Neuronal stem cell (in vitro differentiated cells): ENCODE data around the gene CAMTA1.

Source experiments
- DNase-seq: peaks from one replicate; pipeline ENCODE4 v3.0.0-alpha.2; 2013; ENCODE audit warnings: low spot score
- H2AFZ ChIP-seq: one replicate; pipeline ENCODE4 v1.6.1; 2013; ENCODE audit warnings: mild to moderate bottlenecking, low read length, inconsistent platforms
- H2AK5ac ChIP-seq: 2 replicates; pipeline ENCODE4 v1.6.1; 2013; ENCODE audit warnings: low read depth, mild to moderate bottlenecking, inconsistent platforms, low read length, moderate library complexity, mixed read lengths
- H2BK120ac ChIP-seq: 2 replicates; pipeline ENCODE4 v1.6.1; 2013; ENCODE audit warnings: low read depth, mild to moderate bottlenecking, inconsistent platforms, low read length, moderate library complexity, mixed read lengths
- H2BK12ac ChIP-seq: one replicate; pipeline ENCODE4 v1.6.1; 2013; ENCODE audit warnings: low read length, inconsistent platforms
- H2BK15ac ChIP-seq: 2 replicates; pipeline ENCODE4 v1.6.1; 2013; ENCODE audit warnings: mild to moderate bottlenecking, low read length, inconsistent platforms, mixed read lengths
- H2BK5ac ChIP-seq: one replicate; pipeline ENCODE4 v1.6.1; 2013; ENCODE audit warnings: inconsistent platforms, mild to moderate bottlenecking, low read length, moderate library complexity
- H3K14ac ChIP-seq: one replicate; pipeline ENCODE4 v1.6.1; 2013; ENCODE audit warnings: low read length, inconsistent platforms
- H3K18ac ChIP-seq: 2 replicates; pipeline ENCODE4 v1.6.1; 2013; ENCODE audit warnings: low read length, inconsistent platforms
- H3K23ac ChIP-seq: 2 replicates; pipeline ENCODE4 v1.6.1; 2013; ENCODE audit warnings: low read depth, mild to moderate bottlenecking, mixed read lengths, low read length, inconsistent platforms; ENCODE audit not compliant: poor library complexity
- H3K27ac ChIP-seq: replicated peaks from 3 replicates; pipeline ENCODE4 v1.5.1; 2013; ENCODE audit warnings: low read length, inconsistent platforms
- H3K27me3 ChIP-seq, 3 experiments: 2 replicates each; pipeline ENCODE4 v1.6.1; 2013; ENCODE audit warnings: low read length in 3 of 3, mild to moderate bottlenecking in 2 of 3, inconsistent platforms in 1 of 3, low read depth in 1 of 3, mixed read lengths in 1 of 3, moderate library complexity in 1 of 3; ENCODE audit not compliant: control insufficient read depth in 3 of 3, insufficient read depth in 3 of 3
- H3K36me3 ChIP-seq, 2 donors: replicated peaks in 1 of 2; 2 replicates each; pipeline ENCODE4 v1.6.1; 2013; ENCODE audit warnings: low read length in 2 of 2; ENCODE audit not compliant: control insufficient read depth in 2 of 2, insufficient read depth in 2 of 2
- H3K4ac ChIP-seq: 2 replicates; pipeline ENCODE4 v1.6.1; 2013; ENCODE audit warnings: inconsistent platforms, mild to moderate bottlenecking, low read length, moderate library complexity
- H3K4me1 ChIP-seq, 2 donors: 1 replicate in 1 of 2; 2 replicates in 1 of 2; pipeline ENCODE4 v1.6.1; 2013; ENCODE audit warnings: low read length in 2 of 2, low read depth in 1 of 2; ENCODE audit not compliant: control insufficient read depth in 2 of 2, insufficient read depth in 1 of 2
- H3K4me2 ChIP-seq: one replicate; pipeline ENCODE4 v1.6.1; 2013; ENCODE audit warnings: mild to moderate bottlenecking, low read length, inconsistent platforms; ENCODE audit not compliant: insufficient read depth, poor library complexity, severe bottlenecking
- H3K4me3 ChIP-seq, 2 donors: 2 replicates each; pipeline ENCODE4 v1.5.1; 2013; ENCODE audit warnings: low read length in 2 of 2, mild to moderate bottlenecking in 2 of 2, inconsistent platforms in 1 of 2, moderate library complexity in 1 of 2
- H3K79me1 ChIP-seq: one replicate; pipeline ENCODE4 v1.6.1; 2013; ENCODE audit warnings: low read depth, mild to moderate bottlenecking, inconsistent platforms, low read length, moderate library complexity
- H3K9ac ChIP-seq: one replicate; pipeline ENCODE4 v1.6.1; 2013; ENCODE audit warnings: mild to moderate bottlenecking, low read depth, low read length, inconsistent platforms; ENCODE audit not compliant: poor library complexity
- H3K9me3 ChIP-seq, 2 donors: replicated peaks in 1 of 2; 2 replicates each; pipeline versions ENCODE3 to v1.6.1; 2013; ENCODE audit warnings: low read length in 2 of 2, mild to moderate bottlenecking in 2 of 2, inconsistent platforms in 1 of 2, low read depth in 1 of 2, mixed read lengths in 1 of 2, moderate library complexity in 1 of 2; ENCODE audit not compliant: control insufficient read depth in 2 of 2, insufficient read depth in 1 of 2
- H4K8ac ChIP-seq: one replicate; pipeline ENCODE4 v1.6.1; 2013; ENCODE audit warnings: low read depth, mild to moderate bottlenecking, inconsistent platforms, low read length, moderate library complexity
- H4K91ac ChIP-seq: one replicate; pipeline ENCODE4 v1.6.1; 2013; ENCODE audit warnings: low read length, low read depth, mild to moderate bottlenecking, inconsistent platforms; ENCODE audit not compliant: poor library complexity
- WGBS, 2 donors: extraction: QIAGEN DNeasy Blood & Tissue Kit; methylation state at CpG; one replicate each; pipeline ENCODE4 v1.1.7; 2013; ENCODE audit warnings: missing lambda C conversion rate in 2 of 2, mixed read lengths in 1 of 2; ENCODE audit not compliant: insufficient read length in 2 of 2, insufficient replicate concordance in 1 of 2; ENCODE audit errors: extremely low coverage in 2 of 2; 5-methylcytosine and 5-hydroxymethylcytosine counted together

The CAMTA1 gene

DNA sequence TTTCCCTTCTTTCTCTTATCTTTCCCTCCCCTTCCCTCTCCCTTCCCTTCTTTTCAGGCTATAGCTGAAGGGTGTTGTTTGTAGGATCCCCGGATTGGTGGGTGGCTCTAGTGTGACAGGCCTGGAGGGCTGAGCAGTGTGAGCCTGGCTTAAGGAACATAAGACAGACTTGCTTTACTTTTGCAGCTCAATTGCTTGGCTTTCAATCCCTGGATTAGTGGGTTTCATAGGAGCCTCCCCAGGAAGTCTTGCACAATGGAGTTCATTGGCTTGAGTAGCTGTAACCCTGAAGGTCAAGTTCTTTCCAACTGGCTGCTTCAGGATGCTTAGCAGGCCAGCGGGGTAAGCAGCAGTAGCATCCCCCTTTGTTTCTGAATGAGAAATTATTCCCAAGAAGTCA lies 126.7 kb downstream of the CAMTA1 start:
- Histone ChIP-seq H2AFZ (no peak overlapping the region), H3K27me3 (peaks cover 0 to 18% (median 0%) of the 10 kb centered on the region in 3 experiments), H2BK120ac (no peak overlapping the region), H3K9me3 (peaks cover 4 to 5% of the 10 kb centered on the region in 2 donors), H3K9ac (no peak overlapping the region), H2BK5ac (no peak overlapping the region), H3K4me1 (peaks cover 7 to 44% of the 10 kb centered on the region in 2 donors), H4K8ac (no peak overlapping the region), H3K14ac (no peak overlapping the region), H3K27ac (no peak overlapping the region), H3K23ac (no peak overlapping the region), H3K4me3 (no peak overlapping the region), H2AK5ac (no peak overlapping the region), H3K36me3 (peaks cover 0 to 2% of the 10 kb centered on the region in 2 donors), H3K18ac (no peak overlapping the region), H3K4ac (no peak overlapping the region), H3K79me1 (no peaks in the 10 kb centered on the region), H2BK15ac (no peak overlapping the region), H4K91ac (no peak overlapping the region), H3K4me2 (no peak overlapping the region), H2BK12ac (no peak overlapping the region)
- DNase-seq, result no peak
- no CpG with 5 or more reads among the region's 2 CpGs for WGBS, 2 donors

DNA sequence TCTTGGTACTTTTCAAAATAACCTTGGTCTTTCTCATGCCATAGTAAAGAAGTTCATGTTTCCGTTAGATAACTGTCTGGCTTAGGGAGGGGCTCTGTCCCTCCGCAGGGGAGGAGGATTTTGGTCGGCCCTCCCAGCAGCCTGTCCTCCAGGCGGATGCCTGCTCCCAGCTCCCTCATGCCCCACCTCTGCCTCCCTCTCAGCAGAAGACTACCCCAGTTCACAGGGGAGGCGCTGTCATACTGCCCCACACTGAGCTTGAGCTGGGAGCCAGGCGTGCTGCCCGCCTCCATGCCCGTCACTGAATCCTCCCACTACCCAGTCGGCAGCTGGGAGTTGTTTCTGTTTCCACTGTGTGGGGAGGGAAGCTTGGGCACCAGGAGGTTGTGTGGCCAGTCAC lies 127.3 kb downstream of the CAMTA1 start:
- H3K18ac ChIP-seq, result no peak overlapping the region
- no peak overlapping the region for H3K23ac ChIP-seq
- DNase-seq, result no peak
- no peak overlapping the region for H3K14ac ChIP-seq
- no peak overlapping the region for H3K9ac ChIP-seq
- H4K91ac ChIP-seq, result no peak overlapping the region
- peaks cover 6 to 38% of the 10 kb centered on the region in 2 donors for H3K4me1 ChIP-seq
- peaks cover 4 to 5% of the 10 kb centered on the region in 2 donors for H3K9me3 ChIP-seq
- H3K27ac ChIP-seq, result no peak overlapping the region
- no peak overlapping the region for H2BK120ac ChIP-seq
- no peak overlapping the region for H2BK15ac ChIP-seq
- H3K27me3 ChIP-seq, result peaks cover 0 to 18% (median 0%) of the 10 kb centered on the region in 3 experiments
- no peak overlapping the region for H2BK5ac ChIP-seq
- no peak overlapping the region for H2AK5ac ChIP-seq
- H3K36me3 ChIP-seq, result peaks cover 0 to 2% of the 10 kb centered on the region in 2 donors
- H3K4me2 ChIP-seq, result no peak overlapping the region
- H3K4ac ChIP-seq, result no peak overlapping the region
- H3K4me3 ChIP-seq, result no peak overlapping the region
- H4K8ac ChIP-seq, result no peak overlapping the region
- no peak overlapping the region for H2AFZ ChIP-seq
- no peaks in the 10 kb centered on the region for H3K79me1 ChIP-seq
- WGBS, 2 donors, result no CpG with 5 or more reads among the region's 9 CpGs
- H2BK12ac ChIP-seq, result no peak overlapping the region

DNA sequence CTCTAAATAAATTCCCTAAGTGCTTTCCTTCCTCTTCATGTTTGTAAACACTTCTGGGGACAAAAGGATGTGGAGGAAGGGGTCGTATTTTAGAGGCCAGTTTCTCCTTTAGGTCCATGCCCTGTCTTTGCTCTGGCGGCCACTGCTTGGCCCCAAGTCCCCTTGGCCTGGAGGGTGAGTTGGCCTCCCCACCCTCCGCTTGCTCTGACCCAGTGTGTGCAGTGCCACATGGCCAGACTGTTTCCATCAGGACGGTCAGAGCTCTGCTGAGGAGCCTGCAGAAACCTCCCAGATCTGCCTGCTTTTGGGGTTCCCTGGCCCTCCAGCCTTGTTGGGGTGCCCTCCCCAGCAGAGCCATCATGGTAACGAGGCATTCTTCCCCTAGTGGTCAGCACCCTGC lies 127.8 kb downstream of the CAMTA1 start:
- no peak overlapping the region for H2BK120ac ChIP-seq
- no peak overlapping the region for H3K23ac ChIP-seq
- no peak overlapping the region for H2AK5ac ChIP-seq
- H3K4me1 ChIP-seq, result peaks cover 6 to 38% of the 10 kb centered on the region in 2 donors
- H3K4me2 ChIP-seq, result no peak overlapping the region
- H3K14ac ChIP-seq, result no peak overlapping the region
- no CpG with 5 or more reads among the region's 5 CpGs for WGBS, 2 donors
- no peak overlapping the region for H3K9ac ChIP-seq
- no peak overlapping the region for H3K27ac ChIP-seq
- H3K4me3 ChIP-seq, result no peak overlapping the region
- H2BK5ac ChIP-seq, result no peak overlapping the region
- no peak for DNase-seq
- no peak overlapping the region for H3K4ac ChIP-seq
- H4K8ac ChIP-seq, result no peak overlapping the region
- no peaks in the 10 kb centered on the region for H3K79me1 ChIP-seq
- peaks cover 4 to 5% of the 10 kb centered on the region in 2 donors for H3K9me3 ChIP-seq
- H4K91ac ChIP-seq, result no peak overlapping the region
- peaks cover 0 to 18% (median 0%) of the 10 kb centered on the region in 3 experiments for H3K27me3 ChIP-seq
- no peak overlapping the region for H2BK15ac ChIP-seq
- H2AFZ ChIP-seq, result no peak overlapping the region
- peaks cover 0 to 2% of the 10 kb centered on the region in 2 donors for H3K36me3 ChIP-seq
- no peak overlapping the region for H3K18ac ChIP-seq
- H2BK12ac ChIP-seq, result no peak overlapping the region

DNA sequence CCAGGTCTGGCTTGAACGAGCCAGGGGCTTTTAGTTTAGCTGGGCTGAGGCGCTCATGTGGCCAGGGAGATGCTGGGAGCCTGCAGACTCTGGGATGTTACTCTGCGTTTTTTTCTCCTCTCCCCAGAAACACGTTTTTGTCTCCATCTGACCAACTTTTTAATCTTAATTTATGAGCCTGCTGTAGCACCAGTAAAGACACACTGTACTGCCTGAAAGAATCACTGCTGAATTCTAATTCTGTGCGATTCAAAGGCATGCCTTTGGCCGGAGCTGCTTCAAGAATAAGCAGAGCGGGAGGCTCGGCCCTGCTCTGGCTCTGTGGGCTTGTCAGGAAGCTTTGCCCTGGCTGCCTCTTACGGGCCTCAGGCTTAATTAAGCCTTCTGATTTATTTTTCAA lies 129.5 kb downstream of the CAMTA1 start:
- H2BK15ac ChIP-seq, result no peak overlapping the region
- no peak overlapping the region for H2AFZ ChIP-seq
- no peak overlapping the region for H3K27ac ChIP-seq
- H3K4me3 ChIP-seq, result no peak overlapping the region
- H2AK5ac ChIP-seq, result no peak overlapping the region
- DNase-seq, result no peak
- no peak overlapping the region for H2BK12ac ChIP-seq
- no peak overlapping the region for H3K9ac ChIP-seq
- H3K4ac ChIP-seq, result no peak overlapping the region
- no peak overlapping the region for H4K8ac ChIP-seq
- peaks cover 0 to 2% of the 10 kb centered on the region in 2 donors for H3K36me3 ChIP-seq
- no peak overlapping the region for H3K14ac ChIP-seq
- no peak overlapping the region for H3K18ac ChIP-seq
- no peaks in the 10 kb centered on the region for H3K79me1 ChIP-seq
- H3K9me3 ChIP-seq, result peaks cover 4 to 6% of the 10 kb centered on the region in 2 donors
- H2BK5ac ChIP-seq, result no peak overlapping the region
- H3K4me1 ChIP-seq, result peaks cover 6 to 38% of the 10 kb centered on the region in 2 donors
- WGBS, 2 donors, result no CpG with 5 or more reads among the region's 9 CpGs
- no peak overlapping the region for H3K23ac ChIP-seq
- H3K27me3 ChIP-seq, result peaks cover 0 to 18% (median 0%) of the 10 kb centered on the region in 3 experiments
- no peak overlapping the region for H3K4me2 ChIP-seq
- H2BK120ac ChIP-seq, result no peak overlapping the region
- no peak overlapping the region for H4K91ac ChIP-seq
